Measurements from ENCODE around the gene XIRP1. TPM values are rescaled to one million over a fixed set of nuclear protein-coding genes. Genes with fewer than 3 reads are reported as not detected.

Gene XIRP1
- total and polyA plus RNA-seq, 5 donors = 152 to 453 (median 195) TPM

- no peaks in the 10 kb centered on the region for H3K27me3 ChIP-seq (ENCODE audit: control insufficient read depth, insufficient read depth)
- DNase-seq (peak in 1 of 3 donors; percentile 71), ATAC-seq (no peak)
- H3K27ac ChIP-seq (ENCODE audit: low read length) = peak overlapping the region; percentile 62
- WGBS = 32% methylated on average over 9 of the region's 9 CpGs
- H3K4me3 ChIP-seq (ENCODE audit: low read length) = peak overlapping the region; percentile 8
- H3K4me1 ChIP-seq (ENCODE audit: control insufficient read depth, insufficient read depth, low read length) = peaks cover 36% of the 10 kb centered on the region
- intact Hi-C loops (cut with DNase I) = loop anchor here in 1 of 4 donors (5.0 kb wide), 1 partner anchor 34 kb away; no protein-coding TSS in a partner anchor
- H3K9me3 ChIP-seq (ENCODE audit: control insufficient read depth, low read length) = no peaks in the 10 kb centered on the region
These were observed 44.5 kb downstream of the XIRP1 start for GRCh38 chr3:39147711-39148434.

- H3K4me1 ChIP-seq (ENCODE audit: control insufficient read depth, insufficient read depth, low read length) = peaks cover 41% of the 10 kb centered on the region
- intact Hi-C loops (cut with DNase I) = loop anchor here in 1 of 4 donors (5.0 kb wide), 1 partner anchor 35 kb away; no protein-coding TSS in a partner anchor
- H3K27me3 ChIP-seq (ENCODE audit: control insufficient read depth, insufficient read depth) = no peaks in the 10 kb centered on the region
- WGBS = 26% methylated on average over 15 of the region's 15 CpGs
- peak; percentile 85 to 86 (median 85) for DNase-seq
- no peaks in the 10 kb centered on the region for H3K9me3 ChIP-seq (ENCODE audit: control insufficient read depth, low read length)
- peak; percentile 40 to 63 for ATAC-seq
- H3K4me3 ChIP-seq (ENCODE audit: low read length) = peak overlapping the region; percentile 8
- H3K27ac ChIP-seq (ENCODE audit: low read length) = peak overlapping the region; percentile 62
These were observed 45.5 kb downstream of the XIRP1 start for GRCh38 chr3:39146611-39147591.

GRCh38 chr3:39146083-39146501 is 46.3 kb downstream of the XIRP1 start:
- H3K4me1 ChIP-seq (ENCODE audit: control insufficient read depth, insufficient read depth, low read length) = peaks cover 48% of the 10 kb centered on the region
- no peaks in the 10 kb centered on the region for H3K9me3 ChIP-seq (ENCODE audit: control insufficient read depth, low read length)
- H3K27ac ChIP-seq (ENCODE audit: low read length) = peak overlapping the region; percentile 4
- intact Hi-C loops (cut with DNase I) = loop anchor here in 1 of 4 donors (5.0 kb wide), 1 partner anchor 36 kb away; no protein-coding TSS in a partner anchor
- WGBS = 58% methylated on average over 11 of the region's 11 CpGs
- ATAC-seq (peak in 1 of 2 donors; percentile 1), DNase-seq (peak in 2 of 3 donors; percentile 41 to 75)
- no peak overlapping the region for H3K4me3 ChIP-seq (ENCODE audit: low read length)
- H3K27me3 ChIP-seq (ENCODE audit: control insufficient read depth, insufficient read depth) = no peaks in the 10 kb centered on the region

- no peaks in the 10 kb centered on the region for H3K9me3 ChIP-seq (ENCODE audit: control insufficient read depth, low read length)
- DNase-seq (peak in 1 of 3 donors; percentile 63), ATAC-seq (no peak)
- intact Hi-C loops (cut with DNase I) = loop anchor here in 1 of 4 donors (5.0 kb wide), 1 partner anchor 37 kb away; no protein-coding TSS in a partner anchor
- WGBS = 95% methylated on average over 23 of the region's 23 CpGs
- H3K4me3 ChIP-seq (ENCODE audit: low read length) = no peak overlapping the region
- H3K4me1 ChIP-seq (ENCODE audit: control insufficient read depth, insufficient read depth, low read length) = peaks cover 46% of the 10 kb centered on the region
- no peak overlapping the region for H3K27ac ChIP-seq (ENCODE audit: low read length)
- no peaks in the 10 kb centered on the region for H3K27me3 ChIP-seq (ENCODE audit: control insufficient read depth, insufficient read depth)
These were observed 47.5 kb downstream of the XIRP1 start for GRCh38 chr3:39144748-39145380.

DNA sequence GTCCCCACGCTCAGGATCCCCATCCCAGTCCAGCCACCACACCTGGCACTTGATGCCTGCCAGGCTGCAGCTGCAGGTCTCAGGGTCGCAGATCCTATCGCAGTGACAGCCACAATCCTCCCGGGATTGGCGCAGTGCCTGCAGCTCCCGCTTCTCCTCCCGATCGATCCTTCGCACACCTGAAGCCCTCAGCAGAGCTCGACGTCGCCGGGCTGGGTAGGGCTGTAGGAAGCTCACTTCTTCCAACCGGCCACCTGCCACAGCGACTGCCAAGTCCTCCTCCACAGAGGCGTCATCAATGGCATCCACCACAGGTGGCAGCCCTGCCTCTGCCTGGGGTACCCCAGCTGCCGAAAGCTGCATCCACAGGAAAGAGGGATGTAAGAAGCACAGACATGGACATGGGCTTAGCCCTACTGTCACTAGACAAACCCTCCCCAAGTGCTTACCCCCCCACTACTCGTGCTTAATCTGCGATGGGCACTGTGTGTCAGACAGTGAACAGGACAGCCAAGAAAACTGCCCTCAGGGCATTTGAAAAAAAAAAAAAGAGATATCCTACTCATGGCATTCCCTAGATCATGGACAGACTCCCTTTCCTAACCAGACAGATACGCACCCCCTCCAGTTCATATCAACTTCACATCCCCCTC is 48.2 kb downstream of the XIRP1 start:
- no peaks in the 10 kb centered on the region for H3K27me3 ChIP-seq (ENCODE audit: control insufficient read depth, insufficient read depth)
- peak in 1 of 3 donors; percentile 58 for DNase-seq
- H3K4me1 ChIP-seq (ENCODE audit: control insufficient read depth, insufficient read depth, low read length) = peaks cover 46% of the 10 kb centered on the region
- no peak overlapping the region for H3K4me3 ChIP-seq (ENCODE audit: low read length)
- no peaks in the 10 kb centered on the region for H3K9me3 ChIP-seq (ENCODE audit: control insufficient read depth, low read length)
- intact Hi-C loops (cut with DNase I) = no loop called here
- no peak overlapping the region for H3K27ac ChIP-seq (ENCODE audit: low read length)
- WGBS = 85% methylated on average over 20 of the region's 20 CpGs
- ATAC-seq = no peak

- intact Hi-C loops (cut with DNase I) = no loop called here
- ATAC-seq (no peak), DNase-seq (no peak)
- H3K4me3 ChIP-seq (ENCODE audit: low read length) = no peak overlapping the region
- H3K9me3 ChIP-seq (ENCODE audit: control insufficient read depth, low read length) = no peaks in the 10 kb centered on the region
- 71% methylated on average over 14 of the region's 14 CpGs for WGBS
- H3K27ac ChIP-seq (ENCODE audit: low read length) = no peak overlapping the region
- no peaks in the 10 kb centered on the region for H3K27me3 ChIP-seq (ENCODE audit: control insufficient read depth, insufficient read depth)
- H3K4me1 ChIP-seq (ENCODE audit: control insufficient read depth, insufficient read depth, low read length) = peaks cover 40% of the 10 kb centered on the region
These were observed 49.1 kb downstream of the XIRP1 start for GRCh38 chr3:39143051-39143885.

DNA sequence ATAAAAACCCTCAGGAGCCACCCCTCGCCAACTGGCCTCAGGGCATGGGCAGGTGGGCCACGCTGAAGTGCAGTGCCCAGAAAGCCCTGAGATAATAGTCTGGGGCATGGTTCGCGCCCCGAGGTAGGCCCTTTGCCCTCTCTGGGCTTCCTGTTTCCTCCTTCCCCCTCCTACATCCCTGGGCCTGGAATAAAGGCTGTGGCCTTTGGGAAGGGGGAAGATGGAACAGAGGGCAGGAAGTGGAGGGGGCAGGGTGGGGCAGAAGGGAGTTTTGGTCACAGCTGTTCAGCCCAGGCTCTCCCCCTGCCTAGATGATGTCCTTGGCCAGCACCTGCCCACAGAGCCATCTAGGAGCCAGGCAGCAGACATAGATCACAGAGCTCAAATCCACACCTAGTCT is 50.3 kb downstream of the XIRP1 start:
- peak in 2 of 3 donors; percentile 38 to 74 for DNase-seq
- intact Hi-C loops (cut with DNase I) = no loop called here
- peaks cover 30% of the 10 kb centered on the region for H3K4me1 ChIP-seq (ENCODE audit: control insufficient read depth, insufficient read depth, low read length)
- WGBS = 64% methylated on average over 5 of the region's 5 CpGs
- H3K9me3 ChIP-seq (ENCODE audit: control insufficient read depth, low read length) = no peaks in the 10 kb centered on the region
- no peaks in the 10 kb centered on the region for H3K27me3 ChIP-seq (ENCODE audit: control insufficient read depth, insufficient read depth)
- H3K27ac ChIP-seq (ENCODE audit: low read length) = no peak overlapping the region
- no peak overlapping the region for H3K4me3 ChIP-seq (ENCODE audit: low read length)
- peak; percentile 25 to 50 for ATAC-seq

DNA sequence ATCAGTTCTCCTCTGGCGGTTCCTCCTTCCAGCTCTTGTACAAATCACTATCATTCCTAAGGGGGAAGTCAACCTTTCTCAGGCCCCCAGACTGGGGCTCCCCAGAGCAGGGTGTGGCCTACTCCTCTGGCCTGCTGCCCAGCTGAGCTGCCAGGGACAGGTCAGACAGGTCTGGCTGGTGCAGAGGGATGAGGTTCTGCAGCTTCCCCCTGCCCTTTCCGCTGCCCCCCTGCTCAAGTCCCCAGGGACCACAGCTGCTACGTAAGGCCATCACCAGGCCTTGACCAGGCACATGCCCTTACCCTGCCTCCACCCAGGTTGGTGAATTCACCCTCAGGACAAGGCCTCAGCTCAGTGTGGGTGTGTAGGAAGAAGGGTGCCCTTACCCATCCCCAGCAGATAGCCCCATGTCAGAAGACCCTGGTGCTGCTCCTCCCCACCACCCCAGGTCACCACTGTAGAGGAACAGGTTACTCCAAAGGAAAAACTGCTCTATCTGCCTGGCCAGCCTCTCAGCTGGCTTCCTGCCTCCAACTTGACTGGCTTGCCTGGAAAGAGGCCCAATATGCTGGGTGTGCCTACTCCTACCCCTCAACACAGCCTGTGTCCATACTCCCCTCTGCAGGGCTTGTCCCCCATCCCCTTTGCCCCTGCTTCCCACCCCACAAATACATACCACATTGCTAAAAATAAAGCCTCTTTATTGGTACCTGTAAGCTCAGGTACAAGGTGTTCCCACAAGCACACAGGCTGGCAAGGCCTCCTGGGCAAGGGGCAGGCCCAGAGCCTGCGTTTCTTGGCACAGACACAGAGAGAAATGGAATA is 51.0 kb downstream of the XIRP1 start:
- intact Hi-C loops (cut with DNase I) = no loop called here
- DNase-seq (peak; percentile 71 to 87 (median 85)), ATAC-seq (peak; percentile 63 to 65)
- Histone ChIP-seq H3K4me3 (ENCODE audit: low read length) (no peak overlapping the region), H3K9me3 (ENCODE audit: control insufficient read depth, low read length) (no peaks in the 10 kb centered on the region), H3K27me3 (ENCODE audit: control insufficient read depth, insufficient read depth) (no peaks in the 10 kb centered on the region), H3K27ac (ENCODE audit: low read length) (no peak overlapping the region), H3K4me1 (ENCODE audit: control insufficient read depth, insufficient read depth, low read length) (peaks cover 26% of the 10 kb centered on the region)
- 33% methylated on average over 4 of the region's 4 CpGs for WGBS

DNA sequence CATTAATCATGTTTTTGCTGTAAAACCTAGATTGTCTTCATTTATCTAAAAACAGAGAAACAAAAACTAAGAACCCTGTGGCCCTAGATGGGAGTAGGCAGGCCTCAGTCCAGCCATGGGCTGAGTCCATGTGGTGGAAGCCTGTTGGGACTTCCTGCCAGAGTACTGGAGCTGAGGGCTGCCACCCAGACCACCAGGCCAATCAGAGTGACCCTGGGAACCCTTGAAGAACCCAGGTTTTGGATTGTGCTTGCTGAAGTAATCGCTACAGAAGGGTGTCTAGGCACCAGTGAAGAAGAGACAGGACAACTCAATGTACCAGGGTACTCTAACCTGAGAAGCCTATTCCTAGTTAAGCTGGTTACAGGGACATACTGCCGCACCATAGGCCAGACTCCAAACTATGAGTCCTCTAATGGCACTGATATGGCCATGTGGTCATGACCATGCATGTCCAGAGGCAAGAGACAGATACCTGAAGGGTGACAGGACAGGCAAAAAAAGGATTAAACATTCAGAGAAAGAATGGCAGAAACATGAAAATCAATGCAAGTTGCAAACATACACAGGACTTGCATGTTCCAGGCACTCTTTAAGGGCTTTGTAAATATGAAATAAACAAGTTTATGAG is 51.9 kb downstream of the XIRP1 start:
- Histone ChIP-seq H3K9me3 (ENCODE audit: control insufficient read depth, low read length) (no peaks in the 10 kb centered on the region), H3K27me3 (ENCODE audit: control insufficient read depth, insufficient read depth) (no peaks in the 10 kb centered on the region), H3K27ac (ENCODE audit: low read length) (no peak overlapping the region), H3K4me3 (ENCODE audit: low read length) (no peak overlapping the region), H3K4me1 (ENCODE audit: control insufficient read depth, insufficient read depth, low read length) (peaks cover 27% of the 10 kb centered on the region)
- 90% methylated on average over 2 of the region's 2 CpGs for WGBS
- DNase-seq = no peak
- ATAC-seq = no peak
- intact Hi-C loops (cut with DNase I) = no loop called here
